HepG2 (cell line): ENCODE results near the gene TAF6L. TPM values are rescaled to one million over a fixed set of nuclear protein-coding genes. Genes with fewer than 3 reads are reported as not detected.
A peak's percentile ranks its signal among the peaks of the same experiment; 100 is the strongest.
"Not testable (repeated sequence)": the region's sequence is repeated elsewhere in the genome, so short reads cannot be mapped to it uniquely, and the experiment has no call there.

Experiments
- ATAC-seq: fragments of 200-7000 bp; cut with Tn5 transposase; 3 replicates; pipeline ENCODE4 v1.9.1; 2020; ENCODE audit warnings: mild to moderate bottlenecking, moderate library complexity
- BruUV-seq: library from RNA; stranded (reverse); fragments of 400-500 nt; replicated peaks from 2 replicates; lab custom pipeline; 2021; lab: Mats Ljungman, UMichigan
- CTCF ChIA-PET: fragments of 300-600 bp; formaldehyde crosslinking; extraction: SDS; loops from one replicate; lab custom pipeline; 2021; ENCODE audit warnings: low total read pairs, inconsistent platforms, low intra/inter-chr PET ratio; lab: Yijun Ruan, JAX
- POLR2A ChIA-PET: fragments of 350-600 bp; sonication (Branson Sonifier 250); formaldehyde crosslinking; loops from one replicate; lab custom pipeline; 2020; ENCODE audit warnings: antibody characterized with exemption, inconsistent platforms; lab: Yijun Ruan, JAX
- DNase-seq: peaks from one replicate; pipeline ENCODE4 v3.0.0-alpha.2; 2015; ENCODE audit warnings: low spot score
- FAIRE-seq: peaks from 3 replicates; lab custom pipeline; 2011; peaks lifted over from hg19 to GRCh38; lab: Jason Lieb, UNC
- H2AFZ ChIP-seq: one replicate; pipeline ENCODE4 v1.6.1; 2011; ENCODE audit warnings: low read length, inconsistent platforms
- H3K27ac ChIP-seq: fragments of 300-600 bp; 3 replicates; pipeline ENCODE4 v1.8.0; 2011; ENCODE audit warnings: mixed run types, mild to moderate bottlenecking, mixed read lengths, low read length, inconsistent platforms; ENCODE audit not compliant: insufficient read depth; ENCODE audit errors: extremely low read length
- H3K27me3 ChIP-seq, 2 experiments: fragments of 200-600 bp in 1 of 2; 2 replicates in 1 of 2; 3 replicates in 1 of 2; pipeline versions ENCODE4 v1.6.0 to v1.8.0; 2011; ENCODE audit warnings: low read length in 2 of 2, mild to moderate bottlenecking in 2 of 2, moderate library complexity in 2 of 2, inconsistent platforms in 1 of 2; ENCODE audit not compliant: insufficient read depth in 2 of 2, control insufficient read depth in 1 of 2
- H3K36me3 ChIP-seq, 2 experiments: fragments of 200-600 bp in 1 of 2; replicated peaks in 1 of 2; 2 replicates in 1 of 2; 3 replicates in 1 of 2; pipeline versions ENCODE4 v1.5.1 to v1.8.0; 2011; ENCODE audit warnings: low read length in 2 of 2, inconsistent platforms in 1 of 2; ENCODE audit not compliant: insufficient read depth in 2 of 2, control insufficient read depth in 1 of 2
- H3K4me1 ChIP-seq: 2 replicates; pipeline ENCODE4 v1.5.1; 2012; ENCODE audit warnings: low read length, inconsistent platforms; ENCODE audit not compliant: insufficient read depth
- H3K4me2 ChIP-seq: 2 replicates; pipeline ENCODE4 v1.6.0; 2011; ENCODE audit warnings: low read depth, low read length, inconsistent platforms
- H3K4me3 ChIP-seq, 3 experiments: fragments of 200-600 bp in 1 of 3; sonication (generic), shearing (Covaris generic) in 1 of 3; replicated peaks in 1 of 3; 2 replicates each; pipeline ENCODE4 v1.5.1; 2011 to 2016; ENCODE audit warnings: low read length in 3 of 3, inconsistent platforms in 2 of 3, low read depth in 2 of 3, mild to moderate bottlenecking in 2 of 3, control low read depth in 1 of 3, mixed read lengths in 1 of 3; ENCODE audit not compliant: insufficient read depth in 1 of 3
- H3K79me2 ChIP-seq: one replicate; pipeline ENCODE4 v1.6.1; 2011; ENCODE audit warnings: low read length, inconsistent platforms; ENCODE audit not compliant: insufficient read depth
- H3K9ac ChIP-seq: 2 replicates; pipeline ENCODE4 v1.6.0; 2011; ENCODE audit warnings: mild to moderate bottlenecking, low read depth, low read length, inconsistent platforms; ENCODE audit not compliant: insufficient read depth
- H3K9me3 ChIP-seq: 2 replicates; pipeline ENCODE4 v1.5.1; 2012; ENCODE audit warnings: mild to moderate bottlenecking, low read length
- H4K20me1 ChIP-seq: 2 replicates; pipeline ENCODE4 v1.6.0; 2011; ENCODE audit warnings: inconsistent platforms, mild to moderate bottlenecking, low read length, moderate library complexity; ENCODE audit not compliant: insufficient read depth
- DPF2 ChIP-seq: sonication (generic); formaldehyde crosslinking; IDR thresholded peaks from 2 replicates; pipeline ENCODE4 v1.4.0; 2020; ENCODE audit warnings: mild to moderate bottlenecking, low read depth, missing genetic modification reagents, borderline replicate concordance
- HOXA9 ChIP-seq: sonication (generic); formaldehyde crosslinking; IDR thresholded peaks from 2 replicates; pipeline ENCODE4 v1.8.1; 2022; ENCODE audit warnings: missing genetic modification reagents, mild to moderate bottlenecking, moderate library complexity, borderline replicate concordance
- MEIS1 ChIP-seq: sonication (generic); formaldehyde crosslinking; IDR thresholded peaks from 2 replicates; pipeline ENCODE4 v1.9.0; 2021; ENCODE audit warnings: mild to moderate bottlenecking, missing genetic modification reagents, moderate library complexity, borderline replicate concordance
- MXD4 ChIP-seq: IDR thresholded peaks from 2 replicates; pipeline ENCODE4 v1.6.1; 2016; ENCODE audit warnings: mild to moderate bottlenecking, missing biosample characterization, missing genetic modification reagents
- NCOA1 ChIP-seq: sonication (generic); formaldehyde crosslinking; IDR thresholded peaks from 2 replicates; pipeline ENCODE4 v1.9.0; 2021; ENCODE audit warnings: missing genetic modification reagents
- TBX2 ChIP-seq: sonication (generic); formaldehyde crosslinking; IDR thresholded peaks from 2 replicates; pipeline ENCODE4 v1.5.0; 2020; ENCODE audit warnings: missing genetic modification reagents, mild to moderate bottlenecking, borderline replicate concordance
- ZNF121 ChIP-seq: sonication (generic); formaldehyde crosslinking; IDR thresholded peaks from 2 replicates; pipeline ENCODE4 v1.5.0; 2020; ENCODE audit warnings: mild to moderate bottlenecking, missing genetic modification reagents
- WGBS: methylation state at CpG from one replicate; pipeline ENCODE4 v1.1.6; 2017; ENCODE audit warnings: low lambda C conversion rate; 5-methylcytosine and 5-hydroxymethylcytosine counted together
- in situ Hi-C: cut with HindIII; loops from 2 replicates; pipeline ENCODE4 v1.10.0; 2017; ENCODE audit warnings: low pct_unique_long_range_greater_than_20kb; ENCODE audit not compliant: extremely low pct_ligation_motif_present
- intact Hi-C: fragments of 100-400 bp; cut with micrococcal nuclease; formaldehyde crosslinking; loops from one replicate; pipeline ENCODE4 v1.10.0; 2022; ENCODE audit not compliant: unreplicated experiment
- polyA plus RNA-seq, 8 experiments: library from polyadenylated mRNA; depleted of rRNA in 3 of 8; stranded (reverse) in 7 of 8; unstranded in 1 of 8; fragments of >200 nt; fragmentation: Illumina TruSeq in 4 of 8; extraction: Trizol in 4 of 8; gene quantifications; 2 replicates each; pipeline versions ENCODE4 v1.2.1 to v1.2.3, GENCODE V29; 2011 to 2016; ENCODE audit warnings: low read depth in 4 of 8, missing spikeins in 1 of 8, mixed read lengths in 1 of 8; ENCODE audit not compliant: insufficient read depth in 1 of 8
- total RNA-seq, 5 experiments: library from RNA; depleted of rRNA; stranded (reverse); fragments of >200 nt; fragmentation: Illumina TruSeq; extraction: Trizol; gene quantifications; 2 replicates each; pipeline ENCODE4 v1.2.3, GENCODE V29; 2016; ENCODE audit warnings: low read depth in 1 of 5
- TF ChIP-seq, protein P1 (sequence below): sonication (generic); formaldehyde crosslinking; IDR thresholded peaks from 2 replicates; pipeline ENCODE4 v1.5.0; 2020; ENCODE audit warnings: mild to moderate bottlenecking, missing genetic modification reagents
- TF ChIP-seq, protein P2 (sequence below): sonication (generic); formaldehyde crosslinking; IDR thresholded peaks from 2 replicates; pipeline ENCODE4 v1.5.0; 2020; ENCODE audit warnings: mild to moderate bottlenecking, missing genetic modification reagents, borderline replicate concordance

The TAF6L gene
- total and polyA plus RNA-seq, 2 of the 13 experiments (the other 11 are each of a cell fraction or from before 2014, with no cell fraction given): 12.6 to 19.4 TPM

DNA sequence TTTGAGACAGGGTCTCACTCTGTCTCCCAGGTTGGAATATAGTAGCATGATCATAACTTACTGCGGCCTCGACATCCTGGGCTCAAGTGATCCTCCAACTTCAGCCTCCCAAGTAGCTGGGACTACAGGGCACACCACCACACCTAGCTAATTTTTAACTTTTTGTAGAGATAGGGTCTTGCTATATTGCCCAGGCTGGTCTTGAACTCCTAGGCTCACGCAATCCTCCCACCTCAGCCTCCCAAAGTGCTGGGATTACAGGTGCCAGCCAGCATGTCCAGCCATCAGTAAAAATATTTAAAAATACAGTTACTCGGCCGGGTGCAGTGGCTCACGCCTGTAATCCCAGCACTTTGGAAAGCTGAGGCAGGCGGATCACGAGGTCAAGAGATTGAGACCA is 56.9 kb downstream of the TAF6L start:
- FAIRE-seq, CTCF ChIA-PET, ATAC-seq, BruUV-seq, H3K4me3 ChIP-seq, H2AFZ ChIP-seq, intact Hi-C loops, H3K4me2 ChIP-seq, H3K9me3 ChIP-seq, H3K27me3 ChIP-seq, H4K20me1 ChIP-seq, H3K9ac ChIP-seq, H3K27ac ChIP-seq, in situ Hi-C loops, DNase-seq: not testable (repeated sequence)
- TF ChIP-seq, protein P1, sequence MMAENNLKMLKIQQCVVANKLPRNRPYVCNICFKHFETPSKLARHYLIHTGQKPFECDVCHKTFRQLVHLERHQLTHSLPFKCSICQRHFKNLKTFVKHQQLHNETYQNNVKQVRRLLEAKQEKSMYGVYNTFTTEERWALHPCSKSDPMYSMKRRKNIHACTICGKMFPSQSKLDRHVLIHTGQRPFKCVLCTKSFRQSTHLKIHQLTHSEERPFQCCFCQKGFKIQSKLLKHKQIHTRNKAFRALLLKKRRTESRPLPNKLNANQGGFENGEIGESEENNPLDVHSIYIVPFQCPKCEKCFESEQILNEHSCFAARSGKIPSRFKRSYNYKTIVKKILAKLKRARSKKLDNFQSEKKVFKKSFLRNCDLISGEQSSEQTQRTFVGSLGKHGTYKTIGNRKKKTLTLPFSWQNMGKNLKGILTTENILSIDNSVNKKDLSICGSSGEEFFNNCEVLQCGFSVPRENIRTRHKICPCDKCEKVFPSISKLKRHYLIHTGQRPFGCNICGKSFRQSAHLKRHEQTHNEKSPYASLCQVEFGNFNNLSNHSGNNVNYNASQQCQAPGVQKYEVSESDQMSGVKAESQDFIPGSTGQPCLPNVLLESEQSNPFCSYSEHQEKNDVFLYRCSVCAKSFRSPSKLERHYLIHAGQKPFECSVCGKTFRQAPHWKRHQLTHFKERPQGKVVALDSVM (CRISPR knock-in tag): peak; percentile 50
- TF ChIP-seq ZNF121: peak; percentile 78; the same call in 1 of the 2 replicates
- H3K4me1 ChIP-seq: peaks cover 21% of the 10 kb centered on the region
- peaks cover 21 to 41% of the 10 kb centered on the region in 2 experiments for H3K36me3 ChIP-seq
- WGBS: 97% methylated on average over 8 of the region's 8 CpGs
- POLR2A ChIA-PET: interaction anchor here (1.2 to 4.7 kb wide), 6 partner anchors 12 to 74 kb away, joined by 4 to 57 read pairs (median 7); partner anchors contain the start of genes TMEM179B, WDR74 and ZBTB3
- H3K79me2 ChIP-seq: peaks cover 22% of the 10 kb centered on the region

- Histone ChIP-seq H3K4me2 (peak overlapping the region; percentile 90), H3K79me2 (peaks cover 29% of the 10 kb centered on the region), H3K36me3 (peaks cover 20 to 42% of the 10 kb centered on the region in 2 experiments), H4K20me1 (no peaks in the 10 kb centered on the region), H2AFZ (no peak overlapping the region), H3K27me3 (no peaks in the 10 kb centered on the region; a peak in 1 of 5 replicates), H3K27ac (peak overlapping the region; percentile 95), H3K9ac (peak overlapping the region; percentile 94), H3K4me1 (peaks cover 32% of the 10 kb centered on the region), H3K4me3 (peak overlapping the region; percentile 78 to 100 (median 99)), H3K9me3 (no peaks in the 10 kb centered on the region)
- FAIRE-seq (no peak), ATAC-seq (peak; percentile 49), DNase-seq (peak; percentile 57)
- intact Hi-C loops: loop anchor here (1.0 to 2.0 kb wide), 3 partner anchors 10 to 44 kb away; partner anchors contain the start of genes NXF1 and TMEM179B
- CTCF ChIA-PET: no interaction called here
- in situ Hi-C loops: loop anchor here (5.0 kb wide), 1 partner anchor 44 kb away; the partner anchor contains the start of gene TMEM179B
- 2% methylated on average over 26 of the region's 33 CpGs for WGBS
- POLR2A ChIA-PET: interaction anchor here (0.9 to 4.7 kb wide), 21 partner anchors 9 to 209 kb away, joined by 3 to 164 read pairs (median 12); partner anchors contain the start of genes B3GAT3, BSCL2, C11orf98 and CSKMT
- BruUV-seq: no TSS peak
- TF ChIP-seq NCOA1 (CRISPR knock-in tag) (0 out of 2 replicates have a peak, but pooled peaks have one; percentile 62), HOXA9 (CRISPR knock-in tag) (no peak), MXD4 (CRISPR knock-in tag) (no peak), DPF2 (CRISPR knock-in tag) (no peak), MEIS1 (CRISPR knock-in tag) (0 out of 2 replicates have a peak, but pooled peaks have one; percentile 5), TBX2 (CRISPR knock-in tag) (peak; percentile 28)
- TF ChIP-seq, protein P2, sequence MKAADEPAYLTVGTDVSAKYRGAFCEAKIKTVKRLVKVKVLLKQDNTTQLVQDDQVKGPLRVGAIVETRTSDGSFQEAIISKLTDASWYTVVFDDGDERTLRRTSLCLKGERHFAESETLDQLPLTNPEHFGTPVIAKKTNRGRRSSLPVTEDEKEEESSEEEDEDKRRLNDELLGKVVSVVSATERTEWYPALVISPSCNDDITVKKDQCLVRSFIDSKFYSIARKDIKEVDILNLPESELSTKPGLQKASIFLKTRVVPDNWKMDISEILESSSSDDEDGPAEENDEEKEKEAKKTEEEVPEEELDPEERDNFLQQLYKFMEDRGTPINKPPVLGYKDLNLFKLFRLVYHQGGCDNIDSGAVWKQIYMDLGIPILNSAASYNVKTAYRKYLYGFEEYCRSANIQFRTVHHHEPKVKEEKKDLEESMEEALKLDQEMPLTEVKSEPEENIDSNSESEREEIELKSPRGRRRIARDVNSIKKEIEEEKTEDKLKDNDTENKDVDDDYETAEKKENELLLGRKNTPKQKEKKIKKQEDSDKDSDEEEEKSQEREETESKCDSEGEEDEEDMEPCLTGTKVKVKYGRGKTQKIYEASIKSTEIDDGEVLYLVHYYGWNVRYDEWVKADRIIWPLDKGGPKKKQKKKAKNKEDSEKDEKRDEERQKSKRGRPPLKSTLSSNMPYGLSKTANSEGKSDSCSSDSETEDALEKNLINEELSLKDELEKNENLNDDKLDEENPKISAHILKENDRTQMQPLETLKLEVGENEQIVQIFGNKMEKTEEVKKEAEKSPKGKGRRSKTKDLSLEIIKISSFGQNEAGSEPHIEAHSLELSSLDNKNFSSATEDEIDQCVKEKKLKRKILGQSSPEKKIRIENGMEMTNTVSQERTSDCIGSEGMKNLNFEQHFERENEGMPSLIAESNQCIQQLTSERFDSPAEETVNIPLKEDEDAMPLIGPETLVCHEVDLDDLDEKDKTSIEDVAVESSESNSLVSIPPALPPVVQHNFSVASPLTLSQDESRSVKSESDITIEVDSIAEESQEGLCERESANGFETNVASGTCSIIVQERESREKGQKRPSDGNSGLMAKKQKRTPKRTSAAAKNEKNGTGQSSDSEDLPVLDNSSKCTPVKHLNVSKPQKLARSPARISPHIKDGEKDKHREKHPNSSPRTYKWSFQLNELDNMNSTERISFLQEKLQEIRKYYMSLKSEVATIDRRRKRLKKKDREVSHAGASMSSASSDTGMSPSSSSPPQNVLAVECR (CRISPR knock-in tag): 0 out of 2 replicates have a peak, but pooled peaks have one; percentile 80
Observed at GRCh38 chr11:62830904-62831519, 59.8 kb downstream of the TAF6L start.
